GDM1 (cell line): Measurements from ENCODE around the gene ZDHHC18.
"Not testable (repeated sequence)": the region's sequence is repeated elsewhere in the genome, so short reads cannot be mapped to it uniquely, and the experiment has no call there.

ENCODE experiments used
- DNase-seq: peaks from one replicate; lab custom pipeline; 2025; lab: John Stamatoyannopoulos, UW

Gene ZDHHC18

GRCh38 chr1:26791626-26792025, 34.9 kb upstream of the ZDHHC18 start:
- DNase-seq: no peak

GRCh38 chr1:26792924-26793323, 33.6 kb upstream of the ZDHHC18 start:
- DNase-seq: no peak

GRCh38 chr1:26794391-26794790, 32.1 kb upstream of the ZDHHC18 start:
- no peak for DNase-seq

- DNase-seq: no peak
Measured at GRCh38 chr1:26797627-26798026, 28.9 kb upstream of the ZDHHC18 start.

- no peak for DNase-seq
Measured at GRCh38 chr1:26799479-26800142, 26.9 kb upstream of the ZDHHC18 start.

GRCh38 chr1:26803932-26804331, 22.6 kb upstream of the ZDHHC18 start:
- DNase-seq: not testable (repeated sequence)

- DNase-seq: peak; percentile 39
Measured at GRCh38 chr1:26810105-26810504, 16.4 kb upstream of the ZDHHC18 start.

- DNase-seq: no peak
Measured at GRCh38 chr1:26811057-26811456, 15.4 kb upstream of the ZDHHC18 start.

- DNase-seq: no peak
Measured at GRCh38 chr1:26811708-26812107, 14.8 kb upstream of the ZDHHC18 start.

- no peak for DNase-seq
Measured at GRCh38 chr1:26814377-26814776, 12.1 kb upstream of the ZDHHC18 start.

- DNase-seq: no peak
Measured at GRCh38 chr1:26814893-26815292, 11.6 kb upstream of the ZDHHC18 start.

- peak; percentile 67 for DNase-seq
Measured at GRCh38 chr1:26820784-26821269, 5.7 kb upstream of the ZDHHC18 start.

GRCh38 chr1:26822737-26823395, 3.6 kb upstream of the ZDHHC18 start:
- DNase-seq: no peak

GRCh38 chr1:26824731-26825130, 1.8 kb upstream of the ZDHHC18 start:
- DNase-seq: no peak

GRCh38 chr1:26827106-26827604, 667 bp downstream of the ZDHHC18 start:
- DNase-seq: no peak

GRCh38 chr1:26827663-26828062, 1.2 kb downstream of the ZDHHC18 start:
- no peak for DNase-seq

- DNase-seq: no peak
Measured at GRCh38 chr1:26828411-26828991, 2.0 kb downstream of the ZDHHC18 start.

GRCh38 chr1:26829184-26829911, 2.9 kb downstream of the ZDHHC18 start:
- DNase-seq: no peak

GRCh38 chr1:26831059-26831458, 4.6 kb downstream of the ZDHHC18 start:
- no peak for DNase-seq

GRCh38 chr1:26831546-26832248, 5.2 kb downstream of the ZDHHC18 start:
- no peak for DNase-seq

- DNase-seq: no peak
Measured at GRCh38 chr1:26832249-26832960, 5.9 kb downstream of the ZDHHC18 start.
